PC-9 (cell line): Measurements from ENCODE around the gene AP2A1.

ENCODE experiments used
- EZH2 ChIP-seq: fragments of 200-600 bp; sonication (generic); IDR thresholded peaks from 2 replicates; pipeline ENCODE4 v1.8.0; 2017; ENCODE audit warnings: antibody characterized with exemption, low read depth
- TF ChIP-seq, protein P1 (sequence below): fragments of 200-600 bp; sonication (generic); conservative IDR thresholded peaks from 2 replicates; pipeline ENCODE4 v1.6.1; 2017; ENCODE audit warnings: mixed run types, antibody characterized with exemption, mild to moderate bottlenecking, moderate library complexity

DNA sequence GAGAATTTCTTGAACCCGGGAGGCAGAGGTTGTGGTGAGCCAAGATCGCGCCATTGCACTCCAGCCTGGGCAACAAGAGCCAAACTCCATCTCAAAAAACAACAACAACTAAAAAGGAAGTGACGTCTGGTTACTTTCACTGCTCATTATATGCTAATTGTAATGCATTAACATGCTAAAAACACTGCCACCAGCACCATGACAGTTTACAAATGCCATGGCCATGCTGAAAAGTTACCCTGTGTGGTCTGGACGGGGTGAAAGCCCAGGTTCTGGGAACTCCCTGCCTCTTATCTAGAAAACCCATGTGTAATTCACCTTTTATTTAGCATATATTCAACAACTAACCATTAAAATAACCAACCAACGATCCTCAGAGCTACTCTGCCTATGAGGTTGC is 47.8 kb upstream of the AP2A1 start:
- TF ChIP-seq, protein P1, sequence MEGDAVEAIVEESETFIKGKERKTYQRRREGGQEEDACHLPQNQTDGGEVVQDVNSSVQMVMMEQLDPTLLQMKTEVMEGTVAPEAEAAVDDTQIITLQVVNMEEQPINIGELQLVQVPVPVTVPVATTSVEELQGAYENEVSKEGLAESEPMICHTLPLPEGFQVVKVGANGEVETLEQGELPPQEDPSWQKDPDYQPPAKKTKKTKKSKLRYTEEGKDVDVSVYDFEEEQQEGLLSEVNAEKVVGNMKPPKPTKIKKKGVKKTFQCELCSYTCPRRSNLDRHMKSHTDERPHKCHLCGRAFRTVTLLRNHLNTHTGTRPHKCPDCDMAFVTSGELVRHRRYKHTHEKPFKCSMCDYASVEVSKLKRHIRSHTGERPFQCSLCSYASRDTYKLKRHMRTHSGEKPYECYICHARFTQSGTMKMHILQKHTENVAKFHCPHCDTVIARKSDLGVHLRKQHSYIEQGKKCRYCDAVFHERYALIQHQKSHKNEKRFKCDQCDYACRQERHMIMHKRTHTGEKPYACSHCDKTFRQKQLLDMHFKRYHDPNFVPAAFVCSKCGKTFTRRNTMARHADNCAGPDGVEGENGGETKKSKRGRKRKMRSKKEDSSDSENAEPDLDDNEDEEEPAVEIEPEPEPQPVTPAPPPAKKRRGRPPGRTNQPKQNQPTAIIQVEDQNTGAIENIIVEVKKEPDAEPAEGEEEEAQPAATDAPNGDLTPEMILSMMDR, result no peak
- TF ChIP-seq EZH2, result no peak
